DMS153 treated with DMSO at 0.1 percent for 48 hours (cell line): ENCODE data around the gene POU2F2.

Source experiments
- DNase-seq: peaks from one replicate; lab custom pipeline; 2025; ENCODE audit not compliant: unreplicated experiment; lab: John Stamatoyannopoulos, UW

Gene POU2F2

DNA sequence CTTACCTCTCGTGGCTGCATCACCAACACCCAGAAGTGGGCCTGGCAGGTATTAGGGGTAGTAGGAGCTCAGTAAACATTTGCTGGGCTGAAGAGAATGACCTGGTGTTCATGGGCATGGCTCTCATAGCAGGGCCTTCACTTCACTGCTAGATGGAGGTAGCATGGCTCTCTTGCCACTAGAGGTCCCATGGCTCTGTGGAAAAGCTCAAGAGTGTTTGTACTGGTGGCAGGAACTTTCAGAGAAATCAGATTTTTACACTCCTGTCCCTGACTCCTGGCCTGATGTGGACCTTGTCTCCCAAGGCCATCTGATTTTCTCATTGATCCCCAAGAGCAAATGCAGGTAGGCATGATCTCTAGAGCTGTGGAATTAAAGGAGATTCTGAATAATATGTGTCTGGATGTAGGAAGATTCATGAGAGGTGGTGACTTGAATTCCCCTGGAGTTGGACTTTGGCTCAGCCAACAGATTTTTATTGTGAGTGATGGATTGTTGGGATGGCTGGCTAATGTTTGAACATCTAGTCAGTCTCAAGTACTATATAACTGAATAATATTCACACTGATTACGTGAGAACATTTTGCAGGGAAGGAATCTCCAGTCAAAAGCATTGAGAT lies 50.6 kb downstream of the POU2F2 start:
- DNase-seq, result no peak

DNA sequence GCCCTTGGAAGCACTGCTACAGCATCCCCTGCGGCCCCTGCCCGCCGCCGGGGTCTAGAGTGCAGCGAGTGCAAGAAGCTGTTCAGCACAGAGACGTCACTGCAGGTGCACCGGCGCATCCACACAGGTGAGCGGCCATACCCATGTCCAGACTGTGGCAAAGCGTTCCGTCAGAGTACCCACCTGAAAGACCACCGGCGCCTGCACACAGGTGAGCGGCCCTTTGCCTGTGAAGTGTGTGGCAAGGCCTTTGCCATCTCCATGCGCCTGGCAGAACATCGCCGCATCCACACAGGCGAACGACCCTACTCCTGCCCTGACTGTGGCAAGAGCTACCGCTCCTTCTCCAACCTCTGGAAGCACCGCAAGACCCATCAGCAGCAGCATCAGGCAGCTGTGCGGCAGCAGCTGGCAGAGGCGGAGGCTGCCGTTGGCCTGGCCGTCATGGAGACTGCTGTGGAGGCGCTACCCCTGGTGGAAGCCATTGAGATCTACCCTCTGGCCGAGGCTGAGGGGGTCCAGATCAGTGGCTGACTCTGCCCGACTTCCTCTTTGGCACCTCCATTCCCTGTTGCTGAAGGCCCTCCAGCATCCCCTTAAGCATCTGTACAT lies 51.4 kb downstream of the POU2F2 start:
- DNase-seq, result no peak

DNA sequence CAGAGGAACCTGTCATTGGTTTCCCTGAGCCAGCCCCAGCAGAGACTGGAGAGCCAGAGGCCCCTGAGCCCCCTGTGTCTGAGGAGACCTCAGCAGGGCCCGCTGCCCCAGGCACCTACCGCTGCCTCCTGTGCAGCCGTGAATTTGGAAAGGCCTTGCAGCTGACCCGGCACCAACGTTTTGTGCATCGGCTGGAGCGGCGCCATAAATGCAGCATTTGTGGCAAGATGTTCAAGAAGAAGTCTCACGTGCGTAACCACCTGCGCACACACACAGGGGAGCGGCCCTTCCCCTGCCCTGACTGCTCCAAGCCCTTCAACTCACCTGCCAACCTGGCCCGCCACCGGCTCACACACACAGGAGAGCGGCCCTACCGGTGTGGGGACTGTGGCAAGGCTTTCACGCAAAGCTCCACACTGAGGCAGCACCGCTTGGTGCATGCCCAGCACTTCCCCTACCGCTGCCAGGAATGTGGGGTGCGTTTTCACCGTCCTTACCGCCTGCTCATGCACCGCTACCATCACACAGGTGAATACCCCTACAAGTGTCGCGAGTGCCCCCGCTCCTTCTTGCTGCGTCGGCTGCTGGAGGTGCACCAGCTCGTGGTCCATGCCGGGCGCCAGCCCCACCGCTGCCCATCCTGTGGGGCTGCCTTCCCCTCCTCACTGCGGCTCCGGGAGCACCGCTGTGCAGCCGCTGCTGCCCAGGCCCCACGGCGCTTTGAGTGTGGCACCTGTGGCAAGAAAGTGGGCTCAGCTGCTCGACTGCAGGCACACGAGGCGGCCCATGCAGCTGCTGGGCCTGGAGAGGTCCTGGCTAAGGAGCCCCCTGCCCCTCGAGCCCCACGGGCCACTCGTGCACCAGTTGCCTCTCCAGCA lies 52.1 kb downstream of the POU2F2 start:
- no peak for DNase-seq

DNA sequence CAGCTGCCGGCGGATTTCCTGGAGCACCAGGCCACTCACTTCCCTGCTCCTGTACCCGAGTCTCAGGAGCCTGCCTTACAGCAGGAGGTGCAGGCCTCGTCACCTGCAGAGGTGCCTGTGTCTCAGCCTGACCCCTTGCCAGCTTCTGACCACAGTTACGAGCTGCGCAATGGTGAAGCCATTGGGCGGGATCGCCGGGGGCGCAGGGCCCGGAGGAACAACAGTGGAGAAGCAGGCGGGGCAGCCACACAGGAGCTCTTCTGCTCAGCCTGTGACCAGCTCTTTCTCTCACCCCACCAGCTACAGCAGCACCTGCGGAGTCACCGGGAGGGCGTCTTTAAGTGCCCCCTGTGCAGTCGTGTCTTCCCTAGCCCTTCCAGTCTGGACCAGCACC lies 53.0 kb downstream of the POU2F2 start:
- DNase-seq, result no peak

DNA sequence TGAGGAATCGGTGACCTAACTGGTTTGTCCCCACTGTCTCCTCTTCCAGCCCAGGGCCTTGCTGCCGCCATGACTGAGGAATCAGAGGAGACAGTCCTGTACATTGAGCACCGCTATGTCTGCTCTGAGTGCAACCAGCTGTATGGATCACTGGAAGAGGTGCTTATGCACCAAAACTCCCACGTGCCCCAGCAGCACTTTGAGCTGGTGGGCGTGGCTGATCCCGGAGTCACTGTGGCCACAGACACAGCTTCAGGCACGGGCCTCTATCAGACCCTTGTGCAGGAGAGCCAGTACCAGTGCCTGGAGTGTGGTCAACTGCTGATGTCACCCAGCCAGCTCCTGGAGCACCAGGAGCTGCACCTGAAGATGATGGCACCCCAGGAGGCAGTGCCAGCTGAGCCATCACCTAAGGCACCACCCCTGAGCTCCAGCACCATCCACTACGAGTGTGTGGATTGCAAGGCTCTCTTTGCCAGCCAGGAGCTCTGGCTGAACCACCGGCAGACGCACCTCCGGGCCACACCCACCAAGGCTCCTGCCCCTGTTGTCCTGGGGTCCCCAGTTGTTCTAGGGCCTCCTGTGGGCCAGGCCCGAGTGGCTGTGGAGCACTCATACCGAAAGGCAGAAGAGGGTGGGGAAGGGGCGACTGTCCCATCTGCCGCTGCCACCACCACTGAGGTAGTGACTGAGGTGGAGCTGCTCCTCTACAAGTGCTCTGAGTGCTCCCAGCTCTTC lies 53.5 kb downstream of the POU2F2 start:
- no peak for DNase-seq

DNA sequence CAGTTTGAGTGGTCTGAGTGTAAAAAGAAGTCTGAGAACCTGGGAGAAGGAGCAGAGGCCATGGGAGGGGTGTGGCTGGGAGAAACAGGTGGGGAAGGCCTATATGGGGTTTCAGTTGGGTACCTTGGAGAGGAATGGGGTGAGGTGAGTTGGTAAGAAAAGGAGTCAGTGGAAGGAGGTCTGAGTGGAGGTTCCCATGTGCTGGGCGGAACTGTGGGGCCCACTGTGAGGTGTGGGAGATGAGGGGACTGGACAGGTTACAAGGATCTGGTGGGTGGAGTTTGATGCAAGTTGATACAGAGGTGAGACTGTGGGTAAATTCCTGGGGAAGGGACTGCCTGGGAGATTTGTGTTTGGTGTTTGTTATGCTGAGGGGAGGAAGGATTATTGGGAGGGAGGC lies 54.2 kb downstream of the POU2F2 start:
- no peak for DNase-seq

DNA sequence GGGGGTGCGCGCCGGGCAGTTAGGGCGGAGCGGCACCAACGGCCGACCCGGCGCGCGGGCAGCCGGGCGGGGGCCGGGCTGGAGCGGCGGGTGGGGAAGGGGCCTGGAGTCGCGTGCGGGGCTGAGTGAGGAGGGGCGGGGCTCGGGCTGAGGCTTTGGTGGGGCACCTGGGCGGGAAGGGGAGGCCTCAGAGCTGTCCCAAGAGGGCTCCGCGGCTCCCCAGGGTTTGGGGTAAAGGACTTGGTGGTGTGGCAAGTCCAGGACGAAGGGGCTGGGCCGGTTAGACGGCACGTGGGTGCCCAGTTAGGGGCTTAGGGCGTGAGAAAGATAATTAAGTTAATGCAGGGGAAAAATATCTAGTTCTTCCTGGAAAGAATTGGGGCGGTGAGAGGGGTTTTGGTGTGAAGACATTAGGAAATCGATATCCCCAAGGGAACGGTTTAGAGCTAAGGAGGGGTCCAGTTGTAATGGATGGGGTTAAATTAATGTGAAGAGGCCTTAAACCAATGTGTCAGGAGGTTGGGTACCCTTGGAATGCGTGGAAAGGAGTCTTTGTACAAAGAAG lies 55.8 kb downstream of the POU2F2 start:
- DNase-seq, result no peak

DNA sequence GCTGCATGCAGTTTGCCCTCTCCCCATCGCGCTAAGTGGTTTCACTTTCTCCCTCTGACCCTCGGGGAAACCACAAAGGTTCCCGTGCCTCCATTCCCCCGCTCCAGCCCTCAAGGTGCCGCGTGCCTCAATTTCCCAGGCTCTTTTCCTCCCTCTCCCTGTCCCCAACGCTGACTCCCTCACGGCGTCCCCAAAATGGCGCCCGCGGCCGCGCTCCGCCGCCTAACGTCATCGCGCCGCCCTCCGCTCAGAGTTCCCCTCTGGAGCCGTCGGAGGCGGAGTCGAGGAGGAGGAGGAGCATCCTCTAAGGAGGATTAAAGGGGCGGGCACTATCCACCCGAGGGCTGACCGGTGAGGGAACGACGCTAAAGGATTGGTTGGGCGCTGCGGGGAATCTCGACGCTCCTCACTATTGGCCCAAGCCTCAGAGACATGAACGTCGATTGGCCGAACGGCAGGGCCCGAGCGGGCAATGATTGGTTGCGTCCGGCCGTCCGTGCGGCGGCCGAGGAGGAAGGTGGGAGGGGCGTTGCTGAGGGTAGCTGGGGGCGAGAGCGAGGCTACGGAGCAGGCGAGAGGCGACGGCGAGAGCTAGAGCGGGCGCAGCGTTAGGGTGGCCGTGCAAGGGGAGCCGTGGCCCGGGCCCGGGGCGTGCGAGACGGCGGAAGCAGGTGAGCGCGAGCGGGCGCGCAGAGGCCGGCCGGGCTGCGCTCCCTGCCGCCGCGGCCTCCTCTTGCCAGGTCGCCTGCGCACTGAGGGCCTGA lies 56.4 kb downstream of the POU2F2 start, which contains the start of gene ZNF574:
Gene ZNF574, plus strand, starts transcription at position 551 of the 764 bp plus-strand sequence. CDS start 2,441 bp downstream, outside the sequence.
- DNase-seq, result peak; percentile 98

DNA sequence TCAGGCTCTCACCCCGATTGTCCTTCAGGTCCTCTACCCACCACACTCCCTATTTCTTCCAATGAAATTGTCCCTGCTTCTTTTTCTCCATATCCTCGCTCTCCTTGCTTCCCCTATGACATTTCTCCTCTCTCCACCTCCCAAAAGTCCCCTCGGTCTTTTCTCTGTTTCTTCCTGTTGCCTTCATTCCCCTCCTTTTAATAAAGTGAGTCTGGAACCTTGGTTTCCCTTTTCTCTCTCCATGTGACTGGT lies 57.0 kb downstream of the POU2F2 start:
- peak; percentile 67 for DNase-seq

DNA sequence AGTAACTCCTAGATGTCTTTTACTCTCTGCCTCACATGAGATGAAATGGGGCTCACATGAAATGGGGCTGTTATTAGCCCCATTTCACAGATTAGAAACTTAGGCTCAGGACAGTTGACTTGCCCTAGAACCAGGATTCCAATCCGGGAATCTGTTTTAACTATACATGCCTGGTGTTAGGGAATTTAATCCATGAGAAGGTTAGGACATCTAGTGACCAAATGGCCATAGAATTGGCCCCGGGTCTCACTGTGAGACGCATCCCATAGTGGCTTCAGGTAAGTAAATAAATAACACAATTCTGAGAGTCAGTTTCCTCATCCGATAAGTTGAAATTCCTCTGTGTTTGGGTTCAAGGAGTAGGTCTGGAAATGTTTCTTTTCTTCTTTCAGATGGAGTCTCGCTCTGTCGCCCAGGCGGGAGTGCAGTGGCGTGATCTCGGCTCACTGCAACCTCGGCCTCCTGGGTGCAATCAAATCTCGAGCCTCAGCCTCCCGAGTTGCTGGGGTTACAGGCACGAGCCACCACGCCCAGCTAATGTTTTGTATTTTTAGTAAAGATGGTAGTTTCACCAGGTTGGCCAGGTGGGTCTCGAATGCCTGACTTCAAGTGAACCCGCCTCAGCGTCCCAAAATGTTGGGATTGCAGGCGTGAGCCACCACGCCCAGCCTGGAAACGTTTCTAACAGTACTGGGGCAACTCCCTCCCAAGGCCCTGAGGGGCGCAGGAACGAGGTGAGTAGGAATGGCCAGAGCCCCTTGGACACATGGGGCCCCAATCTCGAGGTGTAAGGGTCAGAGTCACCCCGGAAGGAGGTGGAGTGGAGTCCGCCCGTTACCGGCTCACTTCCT lies 57.5 kb downstream of the POU2F2 start:
- no peak for DNase-seq

DNA sequence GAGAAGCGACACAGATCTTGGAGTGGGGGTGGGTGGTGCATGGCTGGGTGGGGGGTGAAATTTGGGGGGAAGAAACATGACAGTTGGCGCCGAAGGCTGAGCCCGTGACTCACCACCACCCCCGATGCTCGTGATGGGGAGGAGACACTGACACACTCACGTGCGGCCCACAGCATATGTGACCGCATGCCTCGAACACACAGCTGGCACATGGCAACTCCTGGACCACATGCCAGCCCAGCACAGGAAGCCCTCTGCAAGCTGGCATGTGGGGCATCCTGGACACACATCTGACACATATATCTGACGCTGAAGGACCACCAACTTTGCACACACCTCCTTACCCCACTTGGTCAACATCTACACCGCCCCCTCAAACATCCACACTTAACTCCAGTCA lies 61.0 kb downstream of the POU2F2 start:
- DNase-seq, result no peak

DNA sequence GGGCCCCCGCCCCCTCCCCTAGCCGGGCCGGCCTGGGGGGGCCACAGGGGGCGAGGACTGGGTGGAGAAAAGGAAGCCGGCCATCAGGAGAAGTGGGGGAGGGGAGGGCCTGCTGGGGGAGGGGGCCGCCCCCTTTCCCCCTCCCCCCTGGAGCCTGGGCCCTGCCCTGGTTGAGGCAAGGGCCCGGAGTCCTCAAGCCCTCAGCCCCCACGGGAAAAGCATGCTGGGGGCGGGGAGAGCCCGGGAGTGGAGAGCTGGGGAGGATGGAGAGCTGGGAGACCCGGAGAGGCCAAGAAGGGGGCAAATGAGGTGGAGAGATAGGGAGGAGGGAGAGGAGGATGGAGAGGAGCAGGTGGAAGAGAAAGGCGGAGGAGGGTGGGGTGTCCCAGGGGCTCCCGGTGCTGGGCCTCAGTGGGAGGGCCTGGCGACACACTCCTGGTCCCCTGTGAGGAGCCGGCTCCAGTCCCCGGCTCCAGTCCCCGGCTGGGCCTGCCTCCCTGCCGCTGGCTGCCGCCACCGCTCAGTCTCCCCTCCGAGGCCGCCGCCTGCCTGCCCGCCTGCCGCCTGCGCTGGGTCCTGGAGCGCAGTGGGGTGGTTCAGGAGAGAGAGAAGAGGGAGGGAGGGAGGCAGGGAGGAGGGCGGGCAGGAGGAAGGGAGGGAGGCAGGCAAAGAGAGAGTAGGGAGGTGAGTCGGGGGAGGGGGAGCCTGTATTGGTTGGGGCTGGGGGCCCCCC lies 62.5 kb downstream of the POU2F2 start, which contains the start of gene GRIK5:
Gene GRIK5, minus strand, starts transcription at position 588 of the 733 bp plus-strand sequence. CDS start 4,436 bp downstream, outside the sequence.
- DNase-seq, result no peak

DNA sequence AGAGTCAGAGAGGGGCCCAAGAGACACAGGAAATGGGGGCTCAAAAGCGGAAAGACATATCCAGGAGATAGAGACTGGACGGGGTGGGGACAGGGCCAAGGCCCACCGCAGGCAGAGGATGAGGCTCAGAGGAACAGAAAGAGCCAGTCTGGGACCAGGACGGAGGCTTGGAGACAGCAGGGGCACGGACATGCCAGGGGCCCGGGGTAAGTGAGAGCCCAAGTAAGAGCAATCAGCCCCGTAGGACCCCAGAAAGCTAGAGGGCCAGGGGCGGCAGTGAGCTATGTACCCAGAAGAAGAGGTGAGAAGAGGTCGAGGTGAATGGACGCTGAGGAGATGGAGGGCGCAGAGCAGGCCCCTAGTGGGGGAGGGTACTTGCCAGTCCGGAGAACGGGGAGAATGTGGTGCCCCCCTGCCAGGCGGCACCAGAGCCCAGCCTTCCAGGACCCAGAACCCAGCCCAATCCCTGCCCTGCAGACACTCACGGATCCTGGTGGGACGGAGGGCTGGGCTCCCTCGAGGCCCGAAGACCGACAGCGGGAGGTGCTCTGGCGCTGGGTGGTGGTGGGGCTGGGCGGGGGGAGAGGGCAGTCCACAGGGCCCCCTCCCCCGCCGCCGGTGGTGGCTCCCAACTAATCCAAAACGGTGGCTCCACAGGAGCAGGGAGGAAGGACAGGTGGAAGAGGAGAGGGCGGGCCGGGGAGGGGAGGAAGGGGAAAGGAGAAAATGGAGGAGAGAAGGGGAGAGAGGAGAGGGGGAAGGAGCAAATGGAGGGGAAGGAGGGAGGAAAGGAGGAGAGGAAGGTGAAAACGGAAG lies 63.3 kb downstream of the POU2F2 start:
- DNase-seq, result no peak

DNA sequence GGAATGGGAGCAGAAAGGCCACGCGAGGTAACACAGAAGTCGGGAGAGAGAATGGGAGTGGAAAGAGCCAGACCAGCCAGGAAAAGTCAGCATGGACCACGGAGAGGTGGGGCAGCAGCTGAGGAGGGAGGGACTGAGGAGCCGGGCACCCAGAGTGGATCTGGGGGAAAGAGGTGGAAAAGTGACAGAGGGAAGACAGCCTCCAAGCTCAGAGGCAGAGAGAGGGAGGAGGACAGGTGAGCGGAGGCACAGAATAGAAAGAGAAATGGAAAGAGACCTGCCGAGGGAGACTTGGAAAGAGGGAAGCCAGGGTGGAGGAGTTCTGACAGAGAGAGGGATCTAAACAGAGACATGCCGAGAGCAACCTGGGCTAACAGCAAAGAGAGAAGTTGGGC lies 63.9 kb downstream of the POU2F2 start:
- no peak for DNase-seq

DNA sequence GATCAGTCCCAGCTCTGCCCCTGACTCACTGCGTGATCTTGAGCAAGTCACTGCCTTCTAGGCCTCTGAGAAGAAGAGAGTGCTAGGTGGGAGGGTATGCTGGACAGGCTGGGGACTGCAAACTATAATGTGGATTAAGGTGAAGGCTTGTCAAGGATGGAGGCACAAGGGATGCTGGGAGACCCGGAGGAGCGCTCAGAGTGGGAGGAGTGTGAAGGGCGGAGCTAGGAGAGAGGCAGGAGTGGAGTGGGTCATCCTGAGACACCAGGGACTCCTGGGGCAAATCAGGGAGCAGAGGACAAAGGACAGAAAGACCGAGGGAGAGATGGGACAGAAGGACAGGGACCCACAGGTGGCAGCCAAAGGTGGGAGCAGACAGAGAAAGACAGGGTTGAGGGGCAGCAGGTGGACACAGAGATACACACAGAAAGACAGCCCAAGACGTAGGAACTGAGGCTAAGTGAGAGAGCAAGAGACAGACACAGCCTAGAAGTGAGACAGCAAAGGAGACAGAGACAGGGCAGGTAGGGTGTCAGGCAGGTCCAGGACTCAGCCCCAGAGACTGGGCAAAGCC lies 64.8 kb downstream of the POU2F2 start:
- DNase-seq, result no peak

DNA sequence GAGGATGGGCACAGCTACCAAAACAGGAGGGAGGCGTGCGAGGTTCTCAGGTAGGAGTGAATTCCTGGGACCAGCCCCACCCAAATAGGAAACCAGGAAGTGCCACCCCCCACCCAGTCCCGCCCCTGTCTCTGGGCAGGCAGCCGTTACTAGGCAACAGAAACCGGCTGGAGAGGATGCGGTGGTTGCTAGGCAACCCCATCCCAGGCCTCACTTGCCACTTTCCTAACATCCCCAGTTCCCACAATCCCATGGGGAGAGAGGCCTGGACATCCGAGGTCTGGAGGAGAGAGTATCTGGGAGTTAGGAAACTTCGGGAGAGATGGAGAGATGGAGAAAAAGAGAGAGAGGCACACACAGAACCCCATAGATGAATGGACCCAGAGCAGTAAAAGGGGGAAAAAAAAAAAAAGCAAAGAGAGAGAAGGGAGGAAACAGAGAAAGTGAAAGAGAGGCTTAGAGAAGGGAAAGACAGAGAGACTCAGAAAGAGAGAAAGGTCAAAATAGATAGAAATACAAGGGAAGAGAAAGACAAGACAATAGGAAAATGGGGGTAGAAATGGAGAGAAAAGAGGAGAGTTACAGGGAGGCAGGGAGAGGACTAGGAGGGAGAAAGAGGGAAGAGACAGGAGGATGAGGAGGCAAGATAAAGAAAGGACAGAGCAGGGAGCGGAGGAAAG lies 66.0 kb downstream of the POU2F2 start:
- DNase-seq, result peak; percentile 43

DNA sequence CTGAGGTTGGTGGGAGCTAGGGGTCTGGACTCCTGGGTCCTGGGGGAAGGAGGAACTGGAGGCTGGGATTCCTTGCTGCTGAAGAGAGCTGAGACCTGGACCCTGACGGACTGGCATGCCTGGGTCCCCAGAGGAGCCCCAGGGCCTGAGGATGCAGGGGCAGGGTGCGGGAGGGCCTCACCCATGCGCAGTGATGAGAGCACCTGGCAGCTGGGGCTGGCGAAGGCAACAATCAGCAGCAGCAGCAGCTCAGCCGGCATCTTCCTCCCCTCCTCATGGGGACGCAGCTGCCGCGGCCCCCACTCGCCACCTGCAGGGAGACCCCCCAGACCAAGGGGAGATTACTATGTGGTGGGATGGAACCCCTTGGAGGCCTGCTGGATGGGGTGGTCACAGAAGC lies 66.7 kb downstream of the POU2F2 start:
- DNase-seq, result no peak
